Kidney (tissue), 14 donors: Measurements from ENCODE around the gene ZNF292. TPM values are rescaled to one million over a fixed set of nuclear protein-coding genes. Genes with fewer than 3 reads are reported as not detected.

Experiments used
- DNase-seq, 5 donors: peaks; one replicate each; pipeline ENCODE4 v3.0.0-alpha.2; 2013 to 2020
- FAIRE-seq: peaks from 2 replicates; lab custom pipeline; 2012; peaks lifted over from hg19 to GRCh38; lab: Jason Lieb, UNC
- H3K27ac ChIP-seq, 2 donors: one replicate each; pipeline ENCODE4 v1.7.0; 2013; ENCODE audit warnings: low read depth in 2 of 2, low read length in 2 of 2, inconsistent platforms in 1 of 2
- H3K27me3 ChIP-seq: one replicate; pipeline ENCODE4 v1.7.1; 2013; ENCODE audit warnings: low read length, inconsistent platforms; ENCODE audit not compliant: control insufficient read depth, insufficient read depth
- H3K36me3 ChIP-seq, 3 donors: one replicate each; pipeline versions ENCODE4 v1.7.0 to v1.7.1; 2013; ENCODE audit warnings: low read length in 3 of 3, control low read depth in 1 of 3, inconsistent platforms in 1 of 3; ENCODE audit not compliant: insufficient read depth in 3 of 3, control insufficient read depth in 2 of 3
- H3K4me1 ChIP-seq, 3 donors: one replicate each; pipeline versions ENCODE4 v1.7.0 to v1.7.1; 2013; ENCODE audit warnings: low read length in 3 of 3, inconsistent platforms in 1 of 3, low read depth in 1 of 3; ENCODE audit not compliant: control insufficient read depth in 2 of 3, insufficient read depth in 2 of 3
- H3K4me3 ChIP-seq, 3 donors: one replicate each; pipeline versions ENCODE4 v1.7.0 to v1.8.1; 2013; ENCODE audit warnings: low read length in 3 of 3, control low read depth in 1 of 3, inconsistent platforms in 1 of 3
- H3K9ac ChIP-seq, 3 donors: one replicate each; pipeline versions ENCODE4 v1.7.0 to v1.7.1; 2013; ENCODE audit warnings: low read length in 3 of 3, control low read depth in 1 of 3, inconsistent platforms in 1 of 3
- H3K9me3 ChIP-seq, 3 donors: one replicate each; pipeline versions ENCODE4 v1.7.0 to v1.7.1; 2013; ENCODE audit warnings: low read length in 3 of 3, control low read depth in 1 of 3, inconsistent platforms in 1 of 3; ENCODE audit not compliant: control insufficient read depth in 2 of 3, insufficient read depth in 1 of 3
- intact Hi-C: fragments of 100-400 bp; cut with DNase I; formaldehyde crosslinking; loops from one replicate; pipeline ENCODE4 v1.11.1; 2022
- polyA plus RNA-seq: library from polyadenylated mRNA; stranded (reverse); fragments of 350-450 nt; fragmentation: Illumina TruSeq; extraction: RNeasy Lipid Tissue Mini Kit (QIAGEN cat#74804); gene quantifications from one replicate; pipeline ENCODE4 v1.2.3, GENCODE V29; 2014; ENCODE audit warnings: low read depth, low replicate concordance; ENCODE audit not compliant: insufficient read depth
- total RNA-seq: library from RNA; stranded (reverse); fragmentation: NEBNext Ultra II Directional; extraction: Animal tissue kit (Norgen Biotek cat#: 25700); gene quantifications from one replicate; pipeline ENCODE4 v1.2.1, GENCODE V29; 2021
- TF ChIP-seq, protein P1 (sequence below): IDR thresholded peaks from 3 replicates; pipeline ENCODE4 v1.5.1; 2012; ENCODE audit warnings: mild to moderate bottlenecking, moderate library complexity, borderline replicate concordance; ENCODE audit not compliant: insufficient read depth; ENCODE audit errors: extremely low read depth
- donor health status: control.
- donor health status: control.
- donor health status: control.
- donor health status: control.
- donor health status: control.
- donor health status: DM: yes; HTN: yes; CAD: no.
- donor health status: Normal renal cell carcinoma (clear cell type).

The ZNF292 gene
- total and polyA plus RNA-seq, 2 donors from 2014 or later, result 3.4 to 52.3 TPM

DNA sequence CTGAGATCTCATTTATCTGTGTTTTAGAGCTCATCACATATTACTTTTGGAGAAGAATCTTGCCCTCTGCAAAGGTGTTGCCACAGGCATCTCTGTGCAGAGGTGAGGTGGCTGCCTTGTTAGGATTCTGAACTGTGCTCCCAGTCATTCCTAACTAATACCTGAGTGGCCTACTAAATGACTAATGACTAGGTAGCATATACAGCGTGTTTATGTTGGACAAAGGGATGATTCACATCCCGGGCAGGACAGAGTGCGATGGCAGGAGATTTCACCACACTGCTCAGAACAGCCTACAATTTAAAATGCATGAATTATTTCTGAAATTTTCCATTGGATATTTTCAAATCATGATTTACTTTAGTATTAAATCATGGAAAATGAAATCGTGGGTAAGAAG, 37.3 kb upstream of the ZNF292 start:
- Histone ChIP-seq H3K27me3 (no peaks in the 10 kb centered on the region), H3K27ac (no peak overlapping the region), H3K9me3 (no peaks in the 10 kb centered on the region), H3K4me1 (no peaks in the 10 kb centered on the region), H3K36me3 (no peaks in the 10 kb centered on the region), H3K9ac (no peak overlapping the region), H3K4me3 (no peak overlapping the region)
- intact Hi-C loops, result no loop called here
- FAIRE-seq (no peak), DNase-seq (no peak)
- TF ChIP-seq, protein P1, sequence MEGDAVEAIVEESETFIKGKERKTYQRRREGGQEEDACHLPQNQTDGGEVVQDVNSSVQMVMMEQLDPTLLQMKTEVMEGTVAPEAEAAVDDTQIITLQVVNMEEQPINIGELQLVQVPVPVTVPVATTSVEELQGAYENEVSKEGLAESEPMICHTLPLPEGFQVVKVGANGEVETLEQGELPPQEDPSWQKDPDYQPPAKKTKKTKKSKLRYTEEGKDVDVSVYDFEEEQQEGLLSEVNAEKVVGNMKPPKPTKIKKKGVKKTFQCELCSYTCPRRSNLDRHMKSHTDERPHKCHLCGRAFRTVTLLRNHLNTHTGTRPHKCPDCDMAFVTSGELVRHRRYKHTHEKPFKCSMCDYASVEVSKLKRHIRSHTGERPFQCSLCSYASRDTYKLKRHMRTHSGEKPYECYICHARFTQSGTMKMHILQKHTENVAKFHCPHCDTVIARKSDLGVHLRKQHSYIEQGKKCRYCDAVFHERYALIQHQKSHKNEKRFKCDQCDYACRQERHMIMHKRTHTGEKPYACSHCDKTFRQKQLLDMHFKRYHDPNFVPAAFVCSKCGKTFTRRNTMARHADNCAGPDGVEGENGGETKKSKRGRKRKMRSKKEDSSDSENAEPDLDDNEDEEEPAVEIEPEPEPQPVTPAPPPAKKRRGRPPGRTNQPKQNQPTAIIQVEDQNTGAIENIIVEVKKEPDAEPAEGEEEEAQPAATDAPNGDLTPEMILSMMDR, result no peak

GRCh38 chr6:87122477-87122876, 32.9 kb upstream of the ZNF292 start:
- Histone ChIP-seq H3K27me3 (no peaks in the 10 kb centered on the region), H3K4me1 (no peaks in the 10 kb centered on the region), H3K27ac (no peak overlapping the region), H3K36me3 (no peaks in the 10 kb centered on the region), H3K4me3 (no peak overlapping the region), H3K9ac (no peak overlapping the region), H3K9me3 (no peaks in the 10 kb centered on the region)
- DNase-seq (no peak), FAIRE-seq (no peak)
- intact Hi-C loops, result no loop called here
- TF ChIP-seq, protein P1, result no peak

- Histone ChIP-seq H3K36me3 (no peaks in the 10 kb centered on the region), H3K9me3 (no peaks in the 10 kb centered on the region), H3K4me3 (no peak overlapping the region), H3K27ac (no peak overlapping the region), H3K9ac (no peak overlapping the region), H3K4me1 (no peaks in the 10 kb centered on the region), H3K27me3 (no peaks in the 10 kb centered on the region)
- intact Hi-C loops, result no loop called here
- TF ChIP-seq, protein P1, result no peak
- DNase-seq (peak in 3 of 5 donors; percentile 21 to 48 (median 39)), FAIRE-seq (peak; percentile 21)
Measured at GRCh38 chr6:87124074-87124473, 31.3 kb upstream of the ZNF292 start.

- TF ChIP-seq, protein P1, result no peak
- H3K36me3 ChIP-seq, result no peaks in the 10 kb centered on the region
- H3K27me3 ChIP-seq, result no peaks in the 10 kb centered on the region
- H3K27ac ChIP-seq, result no peak overlapping the region
- no peaks in the 10 kb centered on the region for H3K4me1 ChIP-seq
- no peak for DNase-seq
- H3K9me3 ChIP-seq, result peaks cover 0 to 3% (median 0%) of the 10 kb centered on the region in 3 donors
- intact Hi-C loops, result no loop called here
- no peak overlapping the region for H3K9ac ChIP-seq
- H3K4me3 ChIP-seq, result no peak overlapping the region
- FAIRE-seq, result no peak
Measured at GRCh38 chr6:87126501-87126900, 28.9 kb upstream of the ZNF292 start.
